ENCODE results near the gene ALDH16A1.

- TF ChIP-seq CTCF (IDR thresholded peaks at IDR 0.05; ENCODE audit: insufficient read depth, low read length) (no peak), GABPA (IDR thresholded peaks at IDR 0.05; ENCODE audit: low read depth) (no peak), POLR2AphosphoS5 (IDR thresholded peaks at IDR 0.05; ENCODE audit: low read depth) (no peak)
Observed at GRCh38 chr19:49440439-49441209, 12.4 kb upstream of the ALDH16A1 start.

Measured in HL-60 (cell line).